Parathyroid adenoma (tissue), 2 donors: Measurements from ENCODE around the gene NAGPA.

ENCODE experiments used
- H2AFZ ChIP-seq: fragments of 300-600 bp; sonication (generic); one replicate; pipeline ENCODE4 v1.7.0; 2017; ENCODE audit warnings: antibody characterized with exemption, mild to moderate bottlenecking
- H3K27ac ChIP-seq: fragments of 300-600 bp; sonication (generic); one replicate; pipeline ENCODE4 v1.7.0; 2017
- H3K27me3 ChIP-seq: fragments of 300-600 bp; sonication (generic); one replicate; pipeline ENCODE4 v1.7.0; 2017; ENCODE audit warnings: low read length; ENCODE audit not compliant: control insufficient read depth, insufficient read depth
- H3K36me3 ChIP-seq: fragments of 300-600 bp; sonication (generic); one replicate; pipeline ENCODE4 v1.7.0; 2017; ENCODE audit warnings: low read length; ENCODE audit not compliant: control insufficient read depth, insufficient read depth
- H3K4me1 ChIP-seq: fragments of 300-600 bp; sonication (generic); one replicate; pipeline ENCODE4 v1.7.0; 2017; ENCODE audit warnings: control low read depth
- H3K4me2 ChIP-seq: fragments of 300-600 bp; sonication (generic); one replicate; pipeline ENCODE4 v1.7.0; 2017; ENCODE audit warnings: low read length
- H3K4me3 ChIP-seq: fragments of 300-600 bp; sonication (generic); one replicate; pipeline ENCODE4 v1.7.0; 2017; ENCODE audit warnings: low read depth, low read length
- H3K79me2 ChIP-seq: fragments of 300-600 bp; sonication (generic); one replicate; pipeline ENCODE4 v1.7.0; 2017; ENCODE audit warnings: control low read depth
- H3K9ac ChIP-seq: fragments of 300-600 bp; sonication (generic); one replicate; pipeline ENCODE4 v1.7.0; 2017; ENCODE audit warnings: mild to moderate bottlenecking
- H3K9me3 ChIP-seq: fragments of 300-600 bp; sonication (generic); one replicate; pipeline ENCODE4 v1.7.0; 2017; ENCODE audit warnings: low read length; ENCODE audit not compliant: control insufficient read depth
- CTCF ChIP-seq: fragments of 300-600 bp; sonication (generic); IDR thresholded peaks from one replicate; pipeline ENCODE4 v1.7.0; 2017; ENCODE audit warnings: antibody characterized with exemption, mild to moderate bottlenecking
- donor health status: primary hyperparathyroidism.

The NAGPA gene

GRCh38 chr16:5011637-5012036 is 22.1 kb downstream of the NAGPA start:
- H3K27me3 ChIP-seq = no peaks in the 10 kb centered on the region
- H3K79me2 ChIP-seq = no peaks in the 10 kb centered on the region
- H3K4me3 ChIP-seq = no peak overlapping the region
- no peaks in the 10 kb centered on the region for H3K36me3 ChIP-seq
- no peak overlapping the region for H2AFZ ChIP-seq
- H3K9me3 ChIP-seq = no peaks in the 10 kb centered on the region
- H3K27ac ChIP-seq = no peak overlapping the region
- no peak overlapping the region for H3K9ac ChIP-seq
- TF ChIP-seq CTCF = no peak
- no peak overlapping the region for H3K4me2 ChIP-seq
- H3K4me1 ChIP-seq = no peaks in the 10 kb centered on the region

- Histone ChIP-seq H3K36me3 (no peaks in the 10 kb centered on the region), H2AFZ (no peak overlapping the region), H3K4me2 (no peak overlapping the region), H3K27me3 (no peaks in the 10 kb centered on the region), H3K27ac (no peak overlapping the region), H3K9ac (no peak overlapping the region), H3K9me3 (no peaks in the 10 kb centered on the region), H3K4me3 (no peak overlapping the region), H3K4me1 (no peaks in the 10 kb centered on the region), H3K79me2 (no peaks in the 10 kb centered on the region)
- no peak for TF ChIP-seq CTCF
Observed at GRCh38 chr16:5010576-5011329, 23.0 kb downstream of the NAGPA start.

- Histone ChIP-seq H3K4me1 (no peaks in the 10 kb centered on the region), H2AFZ (no peak overlapping the region), H3K4me2 (no peak overlapping the region), H3K36me3 (no peaks in the 10 kb centered on the region), H3K9ac (no peak overlapping the region), H3K79me2 (no peaks in the 10 kb centered on the region), H3K27me3 (no peaks in the 10 kb centered on the region), H3K4me3 (no peak overlapping the region), H3K27ac (no peak overlapping the region), H3K9me3 (no peaks in the 10 kb centered on the region)
- no peak for TF ChIP-seq CTCF
Observed at GRCh38 chr16:5008311-5008731, 25.4 kb downstream of the NAGPA start.

- H3K27me3 ChIP-seq = no peaks in the 10 kb centered on the region
- no peak overlapping the region for H2AFZ ChIP-seq
- no peak overlapping the region for H3K9ac ChIP-seq
- no peak overlapping the region for H3K27ac ChIP-seq
- H3K9me3 ChIP-seq = no peaks in the 10 kb centered on the region
- no peak overlapping the region for H3K4me2 ChIP-seq
- no peaks in the 10 kb centered on the region for H3K79me2 ChIP-seq
- H3K4me1 ChIP-seq = no peaks in the 10 kb centered on the region
- H3K4me3 ChIP-seq = no peak overlapping the region
- TF ChIP-seq CTCF = no peak
- H3K36me3 ChIP-seq = no peaks in the 10 kb centered on the region
Observed at GRCh38 chr16:5007256-5007655, 26.5 kb downstream of the NAGPA start.
